ENCODE measurements around the gene HSPB1.
"Not testable (repeated sequence)": the region's sequence is repeated elsewhere in the genome, so short reads cannot be mapped to it uniquely, and the experiment has no call there.

- TF ChIP-seq EZH2 (IDR thresholded peaks at IDR 0.05; ENCODE audit: borderline replicate concordance, low read length): not testable (repeated sequence)
- TF ChIP-seq, protein P1, sequence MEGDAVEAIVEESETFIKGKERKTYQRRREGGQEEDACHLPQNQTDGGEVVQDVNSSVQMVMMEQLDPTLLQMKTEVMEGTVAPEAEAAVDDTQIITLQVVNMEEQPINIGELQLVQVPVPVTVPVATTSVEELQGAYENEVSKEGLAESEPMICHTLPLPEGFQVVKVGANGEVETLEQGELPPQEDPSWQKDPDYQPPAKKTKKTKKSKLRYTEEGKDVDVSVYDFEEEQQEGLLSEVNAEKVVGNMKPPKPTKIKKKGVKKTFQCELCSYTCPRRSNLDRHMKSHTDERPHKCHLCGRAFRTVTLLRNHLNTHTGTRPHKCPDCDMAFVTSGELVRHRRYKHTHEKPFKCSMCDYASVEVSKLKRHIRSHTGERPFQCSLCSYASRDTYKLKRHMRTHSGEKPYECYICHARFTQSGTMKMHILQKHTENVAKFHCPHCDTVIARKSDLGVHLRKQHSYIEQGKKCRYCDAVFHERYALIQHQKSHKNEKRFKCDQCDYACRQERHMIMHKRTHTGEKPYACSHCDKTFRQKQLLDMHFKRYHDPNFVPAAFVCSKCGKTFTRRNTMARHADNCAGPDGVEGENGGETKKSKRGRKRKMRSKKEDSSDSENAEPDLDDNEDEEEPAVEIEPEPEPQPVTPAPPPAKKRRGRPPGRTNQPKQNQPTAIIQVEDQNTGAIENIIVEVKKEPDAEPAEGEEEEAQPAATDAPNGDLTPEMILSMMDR (IDR thresholded peaks at IDR 0.05; ENCODE audit: low read length): not testable (repeated sequence)
Measured at GRCh38 chr7:76308874-76309273, 6.4 kb downstream of the HSPB1 start.

Data from OCI-LY1 (cell line).